Peyer's patch (tissue), 4 donors: ENCODE results near the gene CCR4. TPM values are rescaled to one million over a fixed set of nuclear protein-coding genes. Genes with fewer than 3 reads are reported as not detected.

Experiments used
- DNase-seq, 3 donors: peaks; one replicate each; pipeline ENCODE4 v3.0.0-alpha.2; 2017 to 2019
- H3K27ac ChIP-seq, 4 donors: fragments of 200-600 bp; sonication (generic); one replicate each; pipeline ENCODE4 v1.5.1; 2016 to 2019
- H3K27me3 ChIP-seq, 2 donors: fragments of 200-600 bp; sonication (generic); one replicate each; pipeline ENCODE4 v1.5.1; 2019
- H3K36me3 ChIP-seq, 3 donors: fragments of 200-600 bp; sonication (generic); one replicate each; pipeline ENCODE4 v1.5.1; 2016 to 2019
- H3K4me1 ChIP-seq, 4 donors: fragments of 200-600 bp; sonication (generic); one replicate each; pipeline ENCODE4 v1.5.1; 2016 to 2019
- H3K4me3 ChIP-seq, 4 donors: fragments of 200-600 bp; sonication (generic); 1 replicate in 3 of 4; 2 replicates in 1 of 4; pipeline ENCODE4 v1.5.1; 2016 to 2019; ENCODE audit warnings: mild to moderate bottlenecking in 1 of 4
- H3K9me3 ChIP-seq, 4 donors: fragments of 200-600 bp; sonication (generic); one replicate each; pipeline ENCODE4 v1.5.1; 2016 to 2019; ENCODE audit warnings: mild to moderate bottlenecking in 1 of 4
- CTCF ChIP-seq, 6 experiments: fragments of 450-650 bp in 4 of 6; fragments of 200-600 bp in 2 of 6; sonication (generic) in 1 of 6; IDR thresholded peaks; one replicate each; pipeline ENCODE4 v1.5.1; 2017 to 2019; ENCODE audit warnings: antibody characterized with exemption in 6 of 6, mild to moderate bottlenecking in 3 of 6, moderate library complexity in 1 of 6
- POLR2A ChIP-seq, 2 donors: fragments of 450-650 bp; IDR thresholded peaks; one replicate each; pipeline ENCODE4 v1.5.1; 2017; ENCODE audit warnings: antibody characterized with exemption in 2 of 2, mild to moderate bottlenecking in 2 of 2, moderate library complexity in 2 of 2
- total RNA-seq, 4 donors: library from RNA; depleted of rRNA; stranded (reverse); fragments of >200 nt; gene quantifications; one replicate each; pipeline ENCODE4 v1.1.0, GENCODE V29; 2016

The CCR4 gene
- total RNA-seq, 4 donors from 2014 or later: not detected

- DNase-seq: no peak
- H3K4me1 ChIP-seq: no peaks in the 10 kb centered on the region
- no peak for TF ChIP-seq CTCF (IDR thresholded peaks at IDR 0.05)
- TF ChIP-seq POLR2A (IDR thresholded peaks at IDR 0.05): no peak
- H3K9me3 ChIP-seq: no peaks in the 10 kb centered on the region
- no peak overlapping the region for H3K27ac ChIP-seq
- H3K27me3 ChIP-seq: no peaks in the 10 kb centered on the region
- H3K4me3 ChIP-seq: no peak overlapping the region
- H3K36me3 ChIP-seq: no peaks in the 10 kb centered on the region
Measured at GRCh38 chr3:32972482-32973146, 21.2 kb downstream of the CCR4 start.

GRCh38 chr3:32973982-32974381, 22.5 kb downstream of the CCR4 start:
- TF ChIP-seq CTCF (IDR thresholded peaks at IDR 0.05): no peak
- no peak for TF ChIP-seq POLR2A (IDR thresholded peaks at IDR 0.05)
- H3K27ac ChIP-seq: no peak overlapping the region
- no peak for DNase-seq
- H3K4me3 ChIP-seq: no peak overlapping the region
- no peaks in the 10 kb centered on the region for H3K9me3 ChIP-seq
- no peaks in the 10 kb centered on the region for H3K36me3 ChIP-seq
- H3K4me1 ChIP-seq: no peaks in the 10 kb centered on the region
- no peaks in the 10 kb centered on the region for H3K27me3 ChIP-seq

DNA sequence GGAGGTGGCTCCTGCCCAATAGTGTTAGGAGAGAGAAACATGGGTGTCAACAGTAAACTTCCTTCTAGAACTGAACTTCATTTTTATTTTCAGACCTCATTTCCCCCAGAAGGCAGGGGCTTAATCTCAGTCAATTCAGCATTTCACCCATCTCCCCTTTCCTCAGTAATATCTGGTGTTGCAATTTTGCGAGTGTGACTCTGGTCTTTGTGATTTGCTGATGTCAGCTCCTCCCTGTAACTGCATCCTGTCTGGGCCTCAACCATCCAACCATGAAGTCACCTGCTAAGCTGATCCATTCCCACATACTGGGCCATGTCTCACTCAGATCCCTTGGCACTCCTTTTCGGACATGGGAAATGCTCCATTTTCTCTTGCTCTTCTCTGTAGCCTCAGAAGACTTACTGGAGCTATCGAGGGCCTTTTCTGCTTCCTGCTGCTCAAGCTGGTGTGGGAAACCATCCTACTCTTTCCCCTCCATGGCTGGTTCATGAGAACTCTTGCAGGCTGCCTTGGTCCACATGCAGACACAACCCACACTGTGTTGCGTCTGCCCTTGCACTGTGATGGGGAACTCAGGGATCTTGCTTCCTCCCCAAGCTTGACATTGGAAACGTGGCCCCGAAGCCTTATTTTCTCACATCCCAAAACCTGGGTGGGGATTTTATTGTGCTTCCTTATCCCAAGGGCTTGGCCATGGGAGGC, 24.6 kb downstream of the CCR4 start:
- no peak for DNase-seq
- Histone ChIP-seq H3K27ac (no peak overlapping the region), H3K36me3 (no peaks in the 10 kb centered on the region), H3K9me3 (no peaks in the 10 kb centered on the region), H3K4me3 (no peak overlapping the region), H3K4me1 (no peaks in the 10 kb centered on the region), H3K27me3 (no peaks in the 10 kb centered on the region)
- TF ChIP-seq POLR2A (IDR thresholded peaks at IDR 0.05) (no peak), CTCF (IDR thresholded peaks at IDR 0.05) (no peak)

DNA sequence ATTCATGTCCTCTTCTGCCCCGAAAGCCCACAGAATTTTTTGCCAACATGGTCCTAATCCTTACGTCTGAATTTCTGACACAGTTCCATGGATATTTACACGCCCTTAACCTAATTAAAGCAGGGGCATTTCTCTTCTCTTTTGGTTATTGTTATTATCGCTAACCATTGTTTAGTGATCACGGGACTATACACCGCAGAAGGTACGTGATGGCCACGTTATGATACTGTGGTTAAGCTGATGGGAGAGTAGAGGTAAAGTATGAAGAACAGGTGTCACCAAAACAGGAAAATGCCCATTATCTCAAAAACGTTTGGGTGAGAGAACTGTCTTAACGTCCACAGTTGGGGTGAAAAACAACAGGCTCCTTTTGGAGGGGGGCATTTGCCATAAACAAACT, 26.4 kb downstream of the CCR4 start:
- Histone ChIP-seq H3K36me3 (no peaks in the 10 kb centered on the region), H3K4me1 (no peaks in the 10 kb centered on the region), H3K4me3 (no peak overlapping the region), H3K27ac (no peak overlapping the region), H3K9me3 (no peaks in the 10 kb centered on the region), H3K27me3 (no peaks in the 10 kb centered on the region)
- no peak for TF ChIP-seq POLR2A (IDR thresholded peaks at IDR 0.05)
- TF ChIP-seq CTCF (IDR thresholded peaks at IDR 0.05): no peak
- no peak for DNase-seq

DNA sequence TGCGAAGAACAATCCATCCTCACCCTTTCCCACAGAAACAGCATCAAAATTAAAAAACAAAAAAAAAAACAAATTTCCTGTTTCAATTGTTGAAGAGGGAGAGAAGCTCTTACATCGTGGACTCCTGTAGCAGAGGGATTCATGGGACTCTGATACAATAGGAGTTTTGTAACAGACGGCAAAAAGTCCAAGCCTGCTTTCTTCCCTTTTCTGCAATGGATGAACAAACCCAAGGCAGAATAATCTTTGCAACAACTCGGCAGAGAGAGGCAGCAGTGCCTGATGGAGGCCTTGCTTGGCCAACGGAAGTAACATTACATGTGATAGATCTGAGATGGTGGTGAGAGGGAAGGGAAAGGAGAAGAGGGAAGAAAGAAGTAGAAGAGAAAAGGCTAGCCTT, 26.9 kb downstream of the CCR4 start:
- TF ChIP-seq POLR2A (IDR thresholded peaks at IDR 0.05) (no peak), CTCF (IDR thresholded peaks at IDR 0.05) (no peak)
- Histone ChIP-seq H3K27me3 (no peaks in the 10 kb centered on the region), H3K4me3 (no peak overlapping the region), H3K36me3 (no peaks in the 10 kb centered on the region), H3K4me1 (no peaks in the 10 kb centered on the region), H3K9me3 (no peaks in the 10 kb centered on the region), H3K27ac (no peak overlapping the region)
- DNase-seq: no peak
